ENCODE measurements around the gene SLC52A3.

DNA sequence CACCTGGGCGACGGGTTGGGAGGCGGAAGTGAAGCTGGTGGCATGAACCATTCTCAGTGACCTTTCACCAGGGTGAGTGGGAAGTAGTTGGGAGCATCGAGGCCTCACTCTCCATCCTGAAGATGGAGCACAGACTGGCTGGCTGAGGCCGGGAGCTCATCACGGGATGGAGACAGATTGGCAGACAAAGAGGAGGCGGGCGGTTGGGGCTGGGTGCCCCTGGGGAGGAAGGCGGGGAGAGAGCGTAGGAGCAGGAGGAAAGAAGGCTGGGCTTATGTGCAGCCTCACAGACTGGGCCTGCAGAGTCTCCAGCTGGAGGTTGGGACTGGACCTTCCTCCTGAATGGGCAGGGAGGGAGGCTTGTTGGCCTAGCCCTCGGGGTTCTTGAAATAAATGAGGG is 48.5 kb downstream of the SLC52A3 start:
- TF ChIP-seq SP1 (IDR thresholded peaks at IDR 0.05), result no peak
- no peak for TF ChIP-seq SUZ12 (IDR thresholded peaks at IDR 0.05)
- no peak for TF ChIP-seq CTBP1 (IDR thresholded peaks at IDR 0.05; ENCODE audit: borderline replicate concordance)
- TF ChIP-seq FOXK2 (IDR thresholded peaks at IDR 0.05), result no peak
- no peak for TF ChIP-seq FOXM1 (IDR thresholded peaks at IDR 0.05; ENCODE audit: borderline replicate concordance)
- no peak for TF ChIP-seq ARNT (IDR thresholded peaks at IDR 0.05)
